ENCODE results near the gene KRT2.
A peak's percentile ranks its signal among the peaks of the same experiment; 100 is the strongest.

The KRT2 gene

DNA sequence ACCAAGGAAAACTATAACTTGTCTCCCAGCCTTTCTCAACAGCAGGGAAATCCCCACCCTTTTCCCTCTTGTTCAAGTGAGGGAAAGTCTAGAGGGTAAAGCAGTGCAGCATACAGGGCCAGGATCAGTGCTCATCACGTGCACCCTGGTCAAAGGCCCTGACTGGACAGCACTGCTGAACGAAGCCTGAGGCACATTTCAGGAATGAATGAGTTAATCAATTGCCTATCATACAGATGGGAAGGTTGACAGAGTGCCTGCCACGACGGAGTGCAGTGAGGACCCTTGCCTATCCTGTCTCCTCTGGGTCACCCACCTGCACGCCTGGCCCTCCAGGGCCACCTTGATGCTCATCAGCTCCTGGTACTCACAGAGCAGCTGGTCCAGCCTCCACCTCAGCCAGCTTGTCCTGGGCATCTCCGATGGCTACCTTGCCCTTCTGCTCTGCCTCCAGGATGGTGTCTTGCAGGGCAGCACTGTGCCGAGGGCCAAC lies 22.0 kb downstream of the KRT2 start:
- ChIA-PET POLR2A (no interaction called here), CTCF (interaction anchor here (0.5 to 0.6 kb wide), 2 partner anchors 356 to 474 kb away, joined by 3 read pairs; no protein-coding TSS in a partner anchor)
- Histone ChIP-seq H3K4me1 (ENCODE audit: control insufficient read depth, insufficient read depth, low read length) (no peaks in the 10 kb centered on the region; the same call in 1 of the 2 replicates), H3K27ac (ENCODE audit: extremely low read depth, low read depth, low read length) (no peak overlapping the region), H3K9me3 (ENCODE audit: control insufficient read depth, insufficient read depth, low read depth, low read length) (no peaks in the 10 kb centered on the region), H3K4me3 (ENCODE audit: low read depth, low read length) (no peak overlapping the region), H3K36me3 (ENCODE audit: control insufficient read depth in 2 of 2, insufficient read depth in 1 of 2, low read length in 2 of 2) (no peaks in the 10 kb centered on the region)
- peak; percentile 34; the same call in 1 of the 2 replicates for TF ChIP-seq ZBTB17 (tag by site-specific recombination; IDR thresholded peaks at IDR 0.05)
- TF ChIP-seq ZNF560 (tag by site-specific recombination; IDR thresholded peaks at IDR 0.05; ENCODE audit: borderline replicate concordance) = no peak

DNA sequence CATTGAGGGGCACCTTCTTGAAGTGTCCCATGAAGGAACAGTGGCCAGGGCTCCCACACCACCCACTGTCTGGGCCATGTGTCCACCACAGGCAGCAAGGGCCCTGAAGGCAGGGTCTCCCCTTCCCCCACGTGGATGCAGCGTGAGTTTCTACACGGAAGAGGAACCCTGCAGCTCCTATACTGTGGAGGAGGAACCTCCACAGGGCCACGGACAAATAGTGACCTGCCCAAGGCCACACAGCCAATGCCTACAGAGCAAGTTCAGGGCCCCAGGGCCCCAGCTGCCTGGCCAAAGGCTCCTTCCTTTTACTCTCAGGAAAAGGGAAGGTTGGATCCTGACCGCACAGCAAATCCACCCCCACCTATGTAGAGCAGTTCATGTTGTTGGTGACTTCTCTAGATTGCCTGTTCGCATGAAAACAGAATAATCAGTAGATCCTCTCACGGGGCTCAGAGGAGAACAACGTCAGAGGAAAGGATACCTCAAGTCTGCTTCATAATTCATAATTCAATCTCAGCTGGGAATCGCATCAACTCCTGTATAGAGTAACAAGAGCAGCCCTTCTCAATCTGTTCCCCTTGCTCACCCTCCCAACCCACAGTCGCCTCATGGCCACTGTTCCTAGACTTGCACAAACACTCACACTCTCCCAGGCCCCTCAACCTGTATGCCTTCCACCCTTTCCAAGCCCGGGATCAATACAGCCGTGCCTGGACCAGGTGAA lies 22.6 kb downstream of the KRT2 start:
- CTCF ChIA-PET = interaction anchor here (0.5 to 1.1 kb wide), 3 partner anchors 257 to 473 kb away, joined by 3 read pairs; no protein-coding TSS in a partner anchor
- TF ChIP-seq, protein P1, sequence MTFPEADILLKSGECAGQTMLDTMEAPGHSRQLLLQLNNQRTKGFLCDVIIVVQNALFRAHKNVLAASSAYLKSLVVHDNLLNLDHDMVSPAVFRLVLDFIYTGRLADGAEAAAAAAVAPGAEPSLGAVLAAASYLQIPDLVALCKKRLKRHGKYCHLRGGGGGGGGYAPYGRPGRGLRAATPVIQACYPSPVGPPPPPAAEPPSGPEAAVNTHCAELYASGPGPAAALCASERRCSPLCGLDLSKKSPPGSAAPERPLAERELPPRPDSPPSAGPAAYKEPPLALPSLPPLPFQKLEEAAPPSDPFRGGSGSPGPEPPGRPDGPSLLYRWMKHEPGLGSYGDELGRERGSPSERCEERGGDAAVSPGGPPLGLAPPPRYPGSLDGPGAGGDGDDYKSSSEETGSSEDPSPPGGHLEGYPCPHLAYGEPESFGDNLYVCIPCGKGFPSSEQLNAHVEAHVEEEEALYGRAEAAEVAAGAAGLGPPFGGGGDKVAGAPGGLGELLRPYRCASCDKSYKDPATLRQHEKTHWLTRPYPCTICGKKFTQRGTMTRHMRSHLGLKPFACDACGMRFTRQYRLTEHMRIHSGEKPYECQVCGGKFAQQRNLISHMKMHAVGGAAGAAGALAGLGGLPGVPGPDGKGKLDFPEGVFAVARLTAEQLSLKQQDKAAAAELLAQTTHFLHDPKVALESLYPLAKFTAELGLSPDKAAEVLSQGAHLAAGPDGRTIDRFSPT (tag by site-specific recombination; IDR thresholded peaks at IDR 0.05) = no peak
- no peak for TF ChIP-seq ZNF549 (tag by site-specific recombination; IDR thresholded peaks at IDR 0.05)
- TF ChIP-seq, protein P2, sequence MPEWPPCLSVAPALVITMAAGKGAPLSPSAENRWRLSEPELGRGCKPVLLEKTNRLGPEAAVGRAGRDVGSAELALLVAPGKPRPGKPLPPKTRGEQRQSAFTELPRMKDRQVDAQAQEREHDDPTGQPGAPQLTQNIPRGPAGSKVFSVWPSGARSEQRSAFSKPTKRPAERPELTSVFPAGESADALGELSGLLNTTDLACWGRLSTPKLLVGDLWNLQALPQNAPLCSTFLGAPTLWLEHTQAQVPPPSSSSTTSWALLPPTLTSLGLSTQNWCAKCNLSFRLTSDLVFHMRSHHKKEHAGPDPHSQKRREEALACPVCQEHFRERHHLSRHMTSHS (tag by site-specific recombination; IDR thresholded peaks at IDR 0.05) = no peak
- TF ChIP-seq ZNF707 (tag by site-specific recombination; IDR thresholded peaks at IDR 0.05) = no peak
- no peak for TF ChIP-seq ZNF138 (tag by site-specific recombination; IDR thresholded peaks at IDR 0.05; ENCODE audit: borderline replicate concordance)
- no peak for TF ChIP-seq PRDM1 (tag by site-specific recombination; IDR thresholded peaks at IDR 0.05)
- POLR2A ChIA-PET = no interaction called here
- Histone ChIP-seq H3K36me3 (ENCODE audit: control insufficient read depth in 2 of 2, insufficient read depth in 1 of 2, low read length in 2 of 2) (no peaks in the 10 kb centered on the region), H3K27ac (ENCODE audit: extremely low read depth, low read depth, low read length) (no peak overlapping the region), H3K9me3 (ENCODE audit: control insufficient read depth, insufficient read depth, low read depth, low read length) (no peaks in the 10 kb centered on the region), H3K4me3 (ENCODE audit: low read depth, low read length) (no peak overlapping the region), H3K4me1 (ENCODE audit: control insufficient read depth, insufficient read depth, low read length) (no peaks in the 10 kb centered on the region; the same call in 1 of the 2 replicates)

DNA sequence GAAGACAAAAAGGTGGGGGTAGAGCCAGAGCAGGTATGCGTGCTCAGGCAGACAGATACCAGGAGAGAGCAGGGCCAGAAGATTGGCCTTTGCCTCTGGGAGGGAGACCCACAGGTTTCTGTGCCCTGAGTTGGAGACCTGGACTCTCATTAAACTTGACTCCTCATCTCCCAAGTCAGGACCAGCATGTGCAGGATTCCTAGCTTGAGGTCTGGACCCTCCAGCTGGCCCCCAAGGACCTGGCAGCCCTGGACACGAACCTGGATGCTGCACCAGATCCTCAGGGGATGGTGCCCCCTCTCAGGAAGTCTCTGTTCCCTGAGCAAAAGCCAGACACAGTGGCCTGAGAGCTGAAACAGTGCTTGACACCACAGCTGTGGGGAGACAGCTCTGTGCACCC lies 23.2 kb downstream of the KRT2 start:
- no peaks in the 10 kb centered on the region; the same call in 1 of the 2 replicates for H3K4me1 ChIP-seq (ENCODE audit: control insufficient read depth, insufficient read depth, low read length)
- ChIA-PET CTCF (interaction anchor here (1.1 kb wide), 1 partner anchor 256 kb away, joined by 3 read pairs; no protein-coding TSS in a partner anchor), POLR2A (no interaction called here)
- H3K9me3 ChIP-seq (ENCODE audit: control insufficient read depth, insufficient read depth, low read depth, low read length) = no peaks in the 10 kb centered on the region
- TF ChIP-seq ZNF433 (tag by site-specific recombination; IDR thresholded peaks at IDR 0.05; ENCODE audit: low read depth) = no peak
- no peak overlapping the region for H3K27ac ChIP-seq (ENCODE audit: extremely low read depth, low read depth, low read length)
- no peaks in the 10 kb centered on the region for H3K36me3 ChIP-seq (ENCODE audit: control insufficient read depth in 2 of 2, insufficient read depth in 1 of 2, low read length in 2 of 2)
- H3K4me3 ChIP-seq (ENCODE audit: low read depth, low read length) = no peak overlapping the region

DNA sequence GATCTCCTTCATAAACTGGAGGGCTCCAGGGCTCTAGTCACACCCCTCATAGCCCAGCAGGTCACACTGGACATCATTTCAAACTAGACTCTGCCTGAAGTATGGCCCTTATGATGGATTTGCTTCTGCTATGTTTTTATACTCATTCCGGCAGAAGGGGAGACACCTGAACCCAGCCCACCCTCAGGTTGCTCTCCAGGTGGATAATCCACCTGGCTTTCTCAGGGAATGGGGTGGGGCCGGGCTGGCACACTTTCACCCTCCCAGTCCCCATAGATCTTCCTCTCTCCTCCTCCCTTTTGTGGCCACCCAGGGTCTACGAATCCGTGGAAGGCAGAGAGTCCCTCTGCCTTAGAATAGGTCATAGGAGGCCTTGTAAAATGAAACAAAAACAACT lies 23.9 kb downstream of the KRT2 start:
- ChIA-PET POLR2A (no interaction called here), CTCF (interaction anchor here (1.1 to 1.4 kb wide), 2 partner anchors 251 to 255 kb away, joined by 3 to 4 read pairs; no protein-coding TSS in a partner anchor)
- Histone ChIP-seq H3K36me3 (ENCODE audit: control insufficient read depth in 2 of 2, insufficient read depth in 1 of 2, low read length in 2 of 2) (no peaks in the 10 kb centered on the region), H3K4me3 (ENCODE audit: low read depth, low read length) (no peak overlapping the region), H3K27ac (ENCODE audit: extremely low read depth, low read depth, low read length) (no peak overlapping the region), H3K9me3 (ENCODE audit: control insufficient read depth, insufficient read depth, low read depth, low read length) (no peaks in the 10 kb centered on the region), H3K4me1 (ENCODE audit: control insufficient read depth, insufficient read depth, low read length) (no peaks in the 10 kb centered on the region; the same call in 1 of the 2 replicates)
- TF ChIP-seq SP7 (tag by site-specific recombination; IDR thresholded peaks at IDR 0.05) = no peak
- no peak for TF ChIP-seq ZNF133 (tag by site-specific recombination; IDR thresholded peaks at IDR 0.05)
- TF ChIP-seq, protein P3, sequence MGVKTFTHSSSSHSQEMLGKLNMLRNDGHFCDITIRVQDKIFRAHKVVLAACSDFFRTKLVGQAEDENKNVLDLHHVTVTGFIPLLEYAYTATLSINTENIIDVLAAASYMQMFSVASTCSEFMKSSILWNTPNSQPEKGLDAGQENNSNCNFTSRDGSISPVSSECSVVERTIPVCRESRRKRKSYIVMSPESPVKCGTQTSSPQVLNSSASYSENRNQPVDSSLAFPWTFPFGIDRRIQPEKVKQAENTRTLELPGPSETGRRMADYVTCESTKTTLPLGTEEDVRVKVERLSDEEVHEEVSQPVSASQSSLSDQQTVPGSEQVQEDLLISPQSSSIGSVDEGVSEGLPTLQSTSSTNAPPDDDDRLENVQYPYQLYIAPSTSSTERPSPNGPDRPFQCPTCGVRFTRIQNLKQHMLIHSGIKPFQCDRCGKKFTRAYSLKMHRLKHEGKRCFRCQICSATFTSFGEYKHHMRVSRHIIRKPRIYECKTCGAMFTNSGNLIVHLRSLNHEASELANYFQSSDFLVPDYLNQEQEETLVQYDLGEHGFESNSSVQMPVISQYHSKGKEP (tag by site-specific recombination; IDR thresholded peaks at IDR 0.05) = no peak
- TF ChIP-seq HOXD13 (CRISPR knock-in tag; IDR thresholded peaks at IDR 0.05; ENCODE audit: borderline replicate concordance) = no peak
- TF ChIP-seq GLIS2 (tag by site-specific recombination; IDR thresholded peaks at IDR 0.05) = no peak
- no peak for TF ChIP-seq ZNF473 (tag by site-specific recombination; IDR thresholded peaks at IDR 0.05)
- TF ChIP-seq, protein P4, sequence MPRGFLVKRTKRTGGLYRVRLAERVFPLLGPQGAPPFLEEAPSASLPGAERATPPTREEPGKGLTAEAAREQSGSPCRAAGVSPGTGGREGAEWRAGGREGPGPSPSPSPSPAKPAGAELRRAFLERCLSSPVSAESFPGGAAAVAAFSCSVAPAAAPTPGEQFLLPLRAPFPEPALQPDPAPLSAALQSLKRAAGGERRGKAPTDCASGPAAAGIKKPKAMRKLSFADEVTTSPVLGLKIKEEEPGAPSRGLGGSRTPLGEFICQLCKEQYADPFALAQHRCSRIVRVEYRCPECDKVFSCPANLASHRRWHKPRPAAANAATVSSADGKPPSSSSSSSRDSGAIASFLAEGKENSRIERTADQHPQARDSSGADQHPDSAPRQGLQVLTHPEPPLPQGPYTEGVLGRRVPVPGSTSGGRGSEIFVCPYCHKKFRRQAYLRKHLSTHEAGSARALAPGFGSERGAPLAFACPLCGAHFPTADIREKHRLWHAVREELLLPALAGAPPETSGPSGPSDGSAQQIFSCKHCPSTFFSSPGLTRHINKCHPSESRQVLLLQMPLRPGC (tag by site-specific recombination; IDR thresholded peaks at IDR 0.05) = no peak
- TF ChIP-seq, protein P5, sequence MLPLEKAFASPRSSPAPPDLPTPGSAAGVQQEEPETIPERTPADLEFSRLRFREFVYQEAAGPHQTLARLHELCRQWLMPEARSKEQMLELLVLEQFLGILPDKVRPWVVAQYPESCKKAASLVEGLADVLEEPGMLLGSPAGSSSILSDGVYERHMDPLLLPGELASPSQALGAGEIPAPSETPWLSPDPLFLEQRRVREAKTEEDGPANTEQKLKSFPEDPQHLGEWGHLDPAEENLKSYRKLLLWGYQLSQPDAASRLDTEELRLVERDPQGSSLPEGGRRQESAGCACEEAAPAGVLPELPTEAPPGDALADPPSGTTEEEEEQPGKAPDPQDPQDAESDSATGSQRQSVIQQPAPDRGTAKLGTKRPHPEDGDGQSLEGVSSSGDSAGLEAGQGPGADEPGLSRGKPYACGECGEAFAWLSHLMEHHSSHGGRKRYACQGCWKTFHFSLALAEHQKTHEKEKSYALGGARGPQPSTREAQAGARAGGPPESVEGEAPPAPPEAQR (tag by site-specific recombination; IDR thresholded peaks at IDR 0.05) = no peak
